ENCODE measurements around the gene MAP4K5. TPM values are rescaled to one million over a fixed set of nuclear protein-coding genes. Genes with fewer than 3 reads are reported as not detected.

MAP4K5 gene
- total RNA-seq, 4 donors from 2014 or later, result 216 to 288 (median 279) TPM

DNA sequence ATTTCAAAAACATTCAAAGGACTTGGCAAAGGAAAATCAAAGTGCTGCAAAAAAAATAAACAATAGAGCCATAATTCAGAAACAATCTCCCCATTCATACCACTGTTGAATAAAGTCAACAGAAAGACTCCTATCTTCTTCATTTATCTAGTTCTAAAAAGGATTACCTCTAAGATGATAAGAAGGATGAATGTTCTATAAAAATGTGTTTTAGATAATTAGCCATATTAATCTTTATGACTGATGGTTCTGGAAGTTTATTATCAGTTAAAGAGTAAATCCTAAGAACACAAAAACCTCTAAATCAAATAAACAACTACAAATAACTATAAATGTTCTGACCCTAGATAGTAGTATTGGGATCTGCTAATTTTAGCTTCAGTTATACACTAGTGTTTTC lies 97.8 kb downstream of the MAP4K5 start:
- no peak overlapping the region for H3K27ac ChIP-seq
- H3K4me1 ChIP-seq, result peaks cover 0 to 7% (median 0%) of the 10 kb centered on the region in 4 donors
- peaks cover 0 to 66% (median 2%) of the 10 kb centered on the region in 3 donors for H3K36me3 ChIP-seq
- TF ChIP-seq POLR2A (IDR thresholded peaks at IDR 0.05), result no peak
- TF ChIP-seq, protein P1, sequence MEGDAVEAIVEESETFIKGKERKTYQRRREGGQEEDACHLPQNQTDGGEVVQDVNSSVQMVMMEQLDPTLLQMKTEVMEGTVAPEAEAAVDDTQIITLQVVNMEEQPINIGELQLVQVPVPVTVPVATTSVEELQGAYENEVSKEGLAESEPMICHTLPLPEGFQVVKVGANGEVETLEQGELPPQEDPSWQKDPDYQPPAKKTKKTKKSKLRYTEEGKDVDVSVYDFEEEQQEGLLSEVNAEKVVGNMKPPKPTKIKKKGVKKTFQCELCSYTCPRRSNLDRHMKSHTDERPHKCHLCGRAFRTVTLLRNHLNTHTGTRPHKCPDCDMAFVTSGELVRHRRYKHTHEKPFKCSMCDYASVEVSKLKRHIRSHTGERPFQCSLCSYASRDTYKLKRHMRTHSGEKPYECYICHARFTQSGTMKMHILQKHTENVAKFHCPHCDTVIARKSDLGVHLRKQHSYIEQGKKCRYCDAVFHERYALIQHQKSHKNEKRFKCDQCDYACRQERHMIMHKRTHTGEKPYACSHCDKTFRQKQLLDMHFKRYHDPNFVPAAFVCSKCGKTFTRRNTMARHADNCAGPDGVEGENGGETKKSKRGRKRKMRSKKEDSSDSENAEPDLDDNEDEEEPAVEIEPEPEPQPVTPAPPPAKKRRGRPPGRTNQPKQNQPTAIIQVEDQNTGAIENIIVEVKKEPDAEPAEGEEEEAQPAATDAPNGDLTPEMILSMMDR (IDR thresholded peaks at IDR 0.05), result no peak
- TF ChIP-seq EP300 (IDR thresholded peaks at IDR 0.05), result no peak
- no peak for DNase-seq (ENCODE audit: low spot score in 2 of 2)
- no peak overlapping the region for H3K4me3 ChIP-seq
- H3K27me3 ChIP-seq, result no peaks in the 10 kb centered on the region
- no peaks in the 10 kb centered on the region for H3K9me3 ChIP-seq

DNA sequence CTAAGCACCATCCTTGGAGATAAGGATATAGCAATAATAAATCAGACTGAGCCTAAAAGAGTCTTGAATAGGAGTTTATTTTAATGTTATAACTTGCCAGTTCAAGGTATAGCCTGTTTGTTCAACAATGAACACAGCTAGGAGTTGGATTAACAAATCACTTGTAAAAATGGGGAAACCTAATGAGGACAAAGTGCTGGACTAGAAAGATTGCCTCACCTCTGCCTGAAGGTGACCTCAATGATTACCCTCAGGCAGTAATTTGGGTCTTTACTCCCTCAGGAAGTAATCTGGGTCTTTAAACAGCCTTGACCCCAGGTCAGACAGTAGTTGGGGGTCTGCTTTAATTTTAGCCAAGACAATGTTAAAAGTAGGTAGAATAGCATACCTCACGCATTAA lies 100.2 kb downstream of the MAP4K5 start:
- WGBS, 2 donors, result 94 to 96% methylated on average over 1 of the region's 1 CpG

DNA sequence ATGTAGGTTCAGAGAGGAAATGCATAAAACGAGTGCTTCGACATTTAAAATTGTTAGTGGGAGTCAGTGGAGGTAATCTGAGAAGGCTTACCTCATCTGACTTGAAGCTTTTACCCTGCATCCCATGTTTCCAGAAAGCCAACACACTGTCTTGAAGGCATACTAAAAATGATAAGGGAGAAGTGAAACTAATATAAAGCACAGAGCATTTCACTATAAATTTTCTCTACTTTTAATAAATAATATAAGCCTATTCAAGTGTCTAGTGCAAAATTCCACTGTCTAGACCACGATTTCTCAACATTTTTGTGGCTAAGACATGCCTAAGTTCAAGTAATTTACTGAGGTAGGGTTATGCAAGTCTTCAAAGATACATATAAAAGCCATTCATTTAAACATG lies 106.6 kb downstream of the MAP4K5 start:
- H3K27ac ChIP-seq, result no peak overlapping the region
- no peak overlapping the region for H3K4me3 ChIP-seq
- 39 to 54% methylated on average over 3 of the region's 3 CpGs for WGBS, 2 donors
- H3K9me3 ChIP-seq, result no peaks in the 10 kb centered on the region
- H3K4me1 ChIP-seq, result peaks cover 0 to 10% (median 0%) of the 10 kb centered on the region in 4 donors
- DNase-seq (ENCODE audit: low spot score in 2 of 2), result no peak
- no peaks in the 10 kb centered on the region for H3K27me3 ChIP-seq
- H3K36me3 ChIP-seq, result peaks cover 0 to 60% (median 10%) of the 10 kb centered on the region in 3 donors
- TF ChIP-seq POLR2A (IDR thresholded peaks at IDR 0.05) (no peak), EP300 (IDR thresholded peaks at IDR 0.05) (no peak)
- TF ChIP-seq, protein P1 (IDR thresholded peaks at IDR 0.05), result no peak

More for the DNA sequence above, 100.2 kb downstream of the MAP4K5 start:
- Histone ChIP-seq H3K36me3 (peaks cover 0 to 60% (median 0%) of the 10 kb centered on the region in 3 donors), H3K4me3 (no peak overlapping the region), H3K27me3 (no peaks in the 10 kb centered on the region), H3K27ac (no peak overlapping the region), H3K9me3 (no peaks in the 10 kb centered on the region), H3K4me1 (peaks cover 0 to 10% (median 0%) of the 10 kb centered on the region in 4 donors)
- TF ChIP-seq POLR2A (IDR thresholded peaks at IDR 0.05) (no peak), EP300 (IDR thresholded peaks at IDR 0.05) (no peak)
- DNase-seq (ENCODE audit: low spot score in 2 of 2), result no peak

DNA sequence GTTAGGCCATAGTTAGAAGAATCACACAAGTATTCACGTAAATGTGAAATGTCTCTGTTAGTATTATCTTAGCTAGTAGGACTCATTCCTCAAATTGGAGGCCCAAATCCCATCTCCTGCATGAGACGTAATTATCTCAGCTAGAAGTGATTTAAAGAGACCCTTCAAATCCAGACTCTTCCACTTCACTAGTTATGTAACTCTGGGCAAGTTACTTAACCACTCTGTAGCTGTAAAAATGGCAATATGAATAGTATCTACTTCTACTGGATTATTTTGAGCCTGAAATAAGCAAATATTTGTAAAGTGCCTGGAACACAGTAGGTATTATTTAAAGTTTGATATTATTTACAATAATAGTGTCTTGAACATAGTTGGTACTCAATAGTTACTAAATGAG lies 107.3 kb downstream of the MAP4K5 start:
- H3K27ac ChIP-seq, result no peak overlapping the region
- no peaks in the 10 kb centered on the region for H3K9me3 ChIP-seq
- TF ChIP-seq, protein P1 (IDR thresholded peaks at IDR 0.05), result no peak
- TF ChIP-seq EP300 (IDR thresholded peaks at IDR 0.05), result no peak
- TF ChIP-seq POLR2A (IDR thresholded peaks at IDR 0.05), result no peak
- no peak for DNase-seq (ENCODE audit: low spot score in 2 of 2)
- peaks cover 0 to 67% (median 10%) of the 10 kb centered on the region in 3 donors for H3K36me3 ChIP-seq
- peaks cover 0 to 7% (median 0%) of the 10 kb centered on the region in 4 donors for H3K4me1 ChIP-seq
- WGBS, 2 donors, result 87 to 91% methylated on average over 2 of the region's 2 CpGs
- no peak overlapping the region for H3K4me3 ChIP-seq
- no peaks in the 10 kb centered on the region for H3K27me3 ChIP-seq

DNA sequence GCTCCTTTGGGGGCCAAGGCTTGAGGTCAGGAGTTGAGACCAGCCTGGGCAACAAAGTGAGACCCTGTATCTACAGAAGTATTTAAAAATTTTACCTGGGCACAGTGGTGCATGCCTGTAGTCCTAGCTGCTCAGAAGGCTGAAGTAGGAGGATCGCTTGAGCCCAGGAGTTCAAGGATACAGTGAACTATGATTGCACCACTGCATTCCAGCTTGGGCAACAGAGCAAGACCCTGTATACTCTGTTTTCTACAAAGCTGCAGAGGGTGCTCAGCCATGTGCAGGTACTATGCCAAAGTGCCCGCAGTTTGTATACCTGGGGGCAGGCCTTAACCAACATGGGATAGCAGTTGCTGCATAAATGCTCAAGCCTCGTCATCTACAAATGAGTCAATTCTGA lies 108.8 kb downstream of the MAP4K5 start:
- H3K27me3 ChIP-seq, result no peaks in the 10 kb centered on the region
- no peaks in the 10 kb centered on the region for H3K9me3 ChIP-seq
- peaks cover 0 to 79% (median 10%) of the 10 kb centered on the region in 3 donors for H3K36me3 ChIP-seq
- 98 to 100% methylated on average over 3 of the region's 3 CpGs for WGBS, 2 donors
- no peak overlapping the region for H3K4me3 ChIP-seq
- H3K27ac ChIP-seq, result no peak overlapping the region
- no peak for DNase-seq (ENCODE audit: low spot score in 2 of 2)
- peaks cover 0 to under 1% (median 0%) of the 10 kb centered on the region in 4 donors for H3K4me1 ChIP-seq
- no peak for TF ChIP-seq POLR2A (IDR thresholded peaks at IDR 0.05)

DNA sequence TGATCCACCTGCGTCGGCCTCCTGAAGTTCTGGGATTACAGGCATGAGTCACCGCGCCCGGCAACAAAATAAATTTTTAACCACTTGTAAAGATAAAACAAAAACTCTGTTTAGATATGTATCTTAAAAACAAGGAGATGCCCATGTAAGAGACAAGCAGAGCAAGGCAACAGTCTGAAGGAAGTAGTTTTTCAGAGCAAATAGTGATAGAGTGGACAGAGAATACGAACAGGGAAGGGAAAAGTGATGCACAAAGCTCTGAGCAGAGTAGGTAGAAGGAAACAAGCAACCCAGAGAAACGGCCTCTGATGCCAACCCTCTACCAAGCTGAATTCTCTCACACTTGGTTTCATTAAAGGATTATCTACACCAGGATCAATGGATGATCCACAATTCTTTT lies 110.9 kb downstream of the MAP4K5 start:
- TF ChIP-seq POLR2A (IDR thresholded peaks at IDR 0.05) (no peak), EP300 (IDR thresholded peaks at IDR 0.05) (no peak)
- TF ChIP-seq, protein P1 (IDR thresholded peaks at IDR 0.05), result no peak
- Histone ChIP-seq H3K27ac (no peak overlapping the region), H3K9me3 (no peaks in the 10 kb centered on the region), H3K4me3 (no peak overlapping the region), H3K27me3 (no peaks in the 10 kb centered on the region), H3K4me1 (peaks cover 0 to 4% (median 0%) of the 10 kb centered on the region in 4 donors), H3K36me3 (peaks cover 0 to 86% (median 10%) of the 10 kb centered on the region in 3 donors)
- no peak for DNase-seq (ENCODE audit: low spot score in 2 of 2)
- WGBS, 2 donors, result 92 to 94% methylated on average over 7 of the region's 7 CpGs
